ENCODE measurements around the gene IDH3B. TPM values are rescaled to one million over a fixed set of nuclear protein-coding genes. Genes with fewer than 3 reads are reported as not detected.

IDH3B gene
- total and polyA plus RNA-seq, 9 of the 15 experiments (the other 6 are each of a cell fraction or from before 2014, with no cell fraction given) = 91.7 to 224 (median 155) TPM

- no peaks in the 10 kb centered on the region for H3K9me3 ChIP-seq (replicated peaks; ENCODE audit: control insufficient read depth, insufficient read depth, low read depth, low read length)
- H3K27ac ChIP-seq (ENCODE audit: extremely low read depth, low read depth, low read length) = no peak overlapping the region
- no peaks in the 10 kb centered on the region for H3K36me3 ChIP-seq (ENCODE audit: control insufficient read depth, insufficient read depth, low read length)
- no peak overlapping the region for H3K4me2 ChIP-seq (ENCODE audit: insufficient read depth, low read length)
- no peak overlapping the region for H3K4me3 ChIP-seq
- ATAC-seq (no peak), FAIRE-seq (no peak), DNase-seq (ENCODE audit: extremely low read depth in 1 of 4, low spot score in 3 of 4) (no peak)
- H3K9me1 ChIP-seq (ENCODE audit: control insufficient read depth, insufficient read depth, low read length) = no peaks in the 10 kb centered on the region
- POLR2A ChIA-PET = interaction anchor here (1.8 kb wide), 1 partner anchor 9 kb away, joined by 5 read pairs; the partner anchor contains the start of gene IDH3B
- no peak overlapping the region for H2AFZ ChIP-seq (ENCODE audit: low read depth, low read length)
- H3K4me1 ChIP-seq (replicated peaks in 1 of 2; ENCODE audit: control insufficient read depth in 2 of 2, insufficient read depth in 2 of 2, low read length in 2 of 2) = no peaks in the 10 kb centered on the region; a peak in 1 of 5 replicates
- WGBS (ENCODE audit: insufficient coverage, low coverage, missing lambda C conversion rate) = 7% methylated on average over 3 of the region's 4 CpGs
- CTCF ChIA-PET (ENCODE audit: low intra/inter-chr PET ratio) = interaction anchor here (0.6 to 1.3 kb wide), 5 partner anchors 27 to 1645 kb away, joined by 3 to 6 read pairs (median 5); no protein-coding TSS in a partner anchor
- no peaks in the 10 kb centered on the region for H4K20me1 ChIP-seq (replicated peaks; ENCODE audit: control insufficient read depth, insufficient read depth, low read length)
- TF ChIP-seq ZNF584 (CRISPR knock-in tag; IDR thresholded peaks at IDR 0.05; ENCODE audit: low read depth) = no peak
- TF ChIP-seq TAL1 (IDR thresholded peaks at IDR 0.05) = no peak
- no peak for TF ChIP-seq MTA1 (IDR thresholded peaks at IDR 0.05; ENCODE audit: borderline replicate concordance)
- no peak for TF ChIP-seq CBX2 (IDR thresholded peaks at IDR 0.05; ENCODE audit: insufficient read depth, low read length, poor library complexity, severe bottlenecking)
- no peak for TF ChIP-seq SMAD2 (IDR thresholded peaks at IDR 0.05; ENCODE audit: low read depth, low read length)
- no peak for TF ChIP-seq EGR1 (conservative IDR thresholded peaks at IDR 0.05)
- TF ChIP-seq CHD1 (IDR thresholded peaks at IDR 0.05; ENCODE audit: low read length) = no peak
- no peak for TF ChIP-seq MCM2 (IDR thresholded peaks at IDR 0.05; ENCODE audit: low read depth)
- H3K79me2 ChIP-seq (ENCODE audit: control insufficient read depth, insufficient read depth, low read length) = no peaks in the 10 kb centered on the region
- no peaks in the 10 kb centered on the region; a peak in 1 of 5 replicates for H3K27me3 ChIP-seq (ENCODE audit: control insufficient read depth in 2 of 2, insufficient read depth in 2 of 2, low read length in 2 of 2)
- H3K9ac ChIP-seq (ENCODE audit: insufficient read depth in 1 of 2, low read depth in 2 of 2, low read length in 2 of 2) = no peak overlapping the region
- in situ Hi-C loops (cut with MboI) (no loop called here), intact Hi-C loops (cut with micrococcal nuclease) (no loop called here)
- no TSS peak for BruUV-seq (replicated peaks)
Measured at GRCh38 chr20:2673453-2673852, 9.4 kb upstream of the IDH3B start.

Measured in K562 (cell line).